HepG2 (cell line): ENCODE data around the gene SEMA3C. TPM values are rescaled to one million over a fixed set of nuclear protein-coding genes. Genes with fewer than 3 reads are reported as not detected.
A peak's percentile ranks its signal among the peaks of the same experiment; 100 is the strongest.

Experiments used
- ATAC-seq: fragments of 200-7000 bp; cut with Tn5 transposase; 3 replicates; pipeline ENCODE4 v1.9.1; 2020; ENCODE audit warnings: mild to moderate bottlenecking, moderate library complexity
- BruUV-seq: library from RNA; stranded (reverse); fragments of 400-500 nt; replicated peaks from 2 replicates; lab custom pipeline; 2021; lab: Mats Ljungman, UMichigan
- CTCF ChIA-PET: fragments of 300-600 bp; formaldehyde crosslinking; extraction: SDS; loops from one replicate; lab custom pipeline; 2021; ENCODE audit warnings: low total read pairs, inconsistent platforms, low intra/inter-chr PET ratio; lab: Yijun Ruan, JAX
- POLR2A ChIA-PET: fragments of 350-600 bp; sonication (Branson Sonifier 250); formaldehyde crosslinking; loops from one replicate; lab custom pipeline; 2020; ENCODE audit warnings: antibody characterized with exemption, inconsistent platforms; lab: Yijun Ruan, JAX
- DNase-seq: peaks from one replicate; pipeline ENCODE4 v3.0.0-alpha.2; 2015; ENCODE audit warnings: low spot score
- FAIRE-seq: peaks from 3 replicates; lab custom pipeline; 2011; peaks lifted over from hg19 to GRCh38; lab: Jason Lieb, UNC
- H2AFZ ChIP-seq: one replicate; pipeline ENCODE4 v1.6.1; 2011; ENCODE audit warnings: low read length, inconsistent platforms
- H3K27ac ChIP-seq: fragments of 300-600 bp; 3 replicates; pipeline ENCODE4 v1.8.0; 2011; ENCODE audit warnings: mixed run types, mild to moderate bottlenecking, mixed read lengths, low read length, inconsistent platforms; ENCODE audit not compliant: insufficient read depth; ENCODE audit errors: extremely low read length
- H3K27me3 ChIP-seq, 2 experiments: fragments of 200-600 bp in 1 of 2; 2 replicates in 1 of 2; 3 replicates in 1 of 2; pipeline versions ENCODE4 v1.6.0 to v1.8.0; 2011; ENCODE audit warnings: low read length in 2 of 2, mild to moderate bottlenecking in 2 of 2, moderate library complexity in 2 of 2, inconsistent platforms in 1 of 2; ENCODE audit not compliant: insufficient read depth in 2 of 2, control insufficient read depth in 1 of 2
- H3K36me3 ChIP-seq, 2 experiments: fragments of 200-600 bp in 1 of 2; replicated peaks in 1 of 2; 2 replicates in 1 of 2; 3 replicates in 1 of 2; pipeline versions ENCODE4 v1.5.1 to v1.8.0; 2011; ENCODE audit warnings: low read length in 2 of 2, inconsistent platforms in 1 of 2; ENCODE audit not compliant: insufficient read depth in 2 of 2, control insufficient read depth in 1 of 2
- H3K4me1 ChIP-seq: 2 replicates; pipeline ENCODE4 v1.5.1; 2012; ENCODE audit warnings: low read length, inconsistent platforms; ENCODE audit not compliant: insufficient read depth
- H3K4me2 ChIP-seq: 2 replicates; pipeline ENCODE4 v1.6.0; 2011; ENCODE audit warnings: low read depth, low read length, inconsistent platforms
- H3K4me3 ChIP-seq, 3 experiments: fragments of 200-600 bp in 1 of 3; sonication (generic), shearing (Covaris generic) in 1 of 3; replicated peaks in 1 of 3; 2 replicates each; pipeline ENCODE4 v1.5.1; 2011 to 2016; ENCODE audit warnings: low read length in 3 of 3, inconsistent platforms in 2 of 3, low read depth in 2 of 3, mild to moderate bottlenecking in 2 of 3, control low read depth in 1 of 3, mixed read lengths in 1 of 3; ENCODE audit not compliant: insufficient read depth in 1 of 3
- H3K79me2 ChIP-seq: one replicate; pipeline ENCODE4 v1.6.1; 2011; ENCODE audit warnings: low read length, inconsistent platforms; ENCODE audit not compliant: insufficient read depth
- H3K9ac ChIP-seq: 2 replicates; pipeline ENCODE4 v1.6.0; 2011; ENCODE audit warnings: mild to moderate bottlenecking, low read depth, low read length, inconsistent platforms; ENCODE audit not compliant: insufficient read depth
- H3K9me3 ChIP-seq: 2 replicates; pipeline ENCODE4 v1.5.1; 2012; ENCODE audit warnings: mild to moderate bottlenecking, low read length
- H4K20me1 ChIP-seq: 2 replicates; pipeline ENCODE4 v1.6.0; 2011; ENCODE audit warnings: inconsistent platforms, mild to moderate bottlenecking, low read length, moderate library complexity; ENCODE audit not compliant: insufficient read depth
- ATAD3A ChIP-seq: sonication (generic); formaldehyde crosslinking; IDR thresholded peaks from 2 replicates; pipeline ENCODE4 v1.4.0; 2020; ENCODE audit warnings: missing genetic modification reagents
- HIC2 ChIP-seq: sonication (generic); formaldehyde crosslinking; IDR thresholded peaks from 2 replicates; pipeline ENCODE4 v1.9.0; 2022; ENCODE audit warnings: low read depth, missing genetic modification reagents
- JUNB ChIP-seq: sonication (generic); formaldehyde crosslinking; IDR thresholded peaks from 2 replicates; pipeline ENCODE4 v1.8.0; 2022; ENCODE audit warnings: missing genetic modification reagents, mild to moderate bottlenecking, borderline replicate concordance
- KDM3A ChIP-seq: IDR thresholded peaks from 2 replicates; pipeline ENCODE4 v1.6.1; 2018; ENCODE audit warnings: low read depth, missing compliant biosample characterization
- NKX3-1 ChIP-seq: sonication (generic); formaldehyde crosslinking; IDR thresholded peaks from 2 replicates; pipeline ENCODE4 v1.5.0; 2020; ENCODE audit warnings: missing genetic modification reagents
- PITX1 ChIP-seq: sonication (generic); formaldehyde crosslinking; IDR thresholded peaks from 2 replicates; pipeline ENCODE4 v1.5.1; 2020; ENCODE audit warnings: mild to moderate bottlenecking, missing genetic modification reagents
- SIX1 ChIP-seq: sonication (generic); formaldehyde crosslinking; IDR thresholded peaks from 2 replicates; pipeline ENCODE4 v1.4.0; 2020; ENCODE audit warnings: missing genetic modification reagents, borderline replicate concordance
- SMAD9 ChIP-seq: sonication (generic); formaldehyde crosslinking; IDR thresholded peaks from 2 replicates; pipeline ENCODE4 v1.5.1; 2020; ENCODE audit warnings: mild to moderate bottlenecking, missing genetic modification reagents
- SPEN ChIP-seq: sonication (generic); formaldehyde crosslinking; IDR thresholded peaks from 2 replicates; pipeline ENCODE4 v1.5.1; 2020; ENCODE audit warnings: low read depth, mild to moderate bottlenecking, missing genetic modification reagents
- TRAFD1 ChIP-seq: sonication (generic); formaldehyde crosslinking; IDR thresholded peaks from 2 replicates; pipeline ENCODE4 v1.5.1; 2020; ENCODE audit warnings: missing genetic modification reagents, mild to moderate bottlenecking, borderline replicate concordance
- WGBS: methylation state at CpG from one replicate; pipeline ENCODE4 v1.1.6; 2017; ENCODE audit warnings: low lambda C conversion rate; 5-methylcytosine and 5-hydroxymethylcytosine counted together
- in situ Hi-C: cut with HindIII; loops from 2 replicates; pipeline ENCODE4 v1.10.0; 2017; ENCODE audit warnings: low pct_unique_long_range_greater_than_20kb; ENCODE audit not compliant: extremely low pct_ligation_motif_present
- intact Hi-C: fragments of 100-400 bp; cut with micrococcal nuclease; formaldehyde crosslinking; loops from one replicate; pipeline ENCODE4 v1.10.0; 2022; ENCODE audit not compliant: unreplicated experiment
- polyA plus RNA-seq, 8 experiments: library from polyadenylated mRNA; depleted of rRNA in 3 of 8; stranded (reverse) in 7 of 8; unstranded in 1 of 8; fragments of >200 nt; fragmentation: Illumina TruSeq in 4 of 8; extraction: Trizol in 4 of 8; gene quantifications; 2 replicates each; pipeline versions ENCODE4 v1.2.1 to v1.2.3, GENCODE V29; 2011 to 2016; ENCODE audit warnings: low read depth in 4 of 8, missing spikeins in 1 of 8, mixed read lengths in 1 of 8; ENCODE audit not compliant: insufficient read depth in 1 of 8
- total RNA-seq, 5 experiments: library from RNA; depleted of rRNA; stranded (reverse); fragments of >200 nt; fragmentation: Illumina TruSeq; extraction: Trizol; gene quantifications; 2 replicates each; pipeline ENCODE4 v1.2.3, GENCODE V29; 2016; ENCODE audit warnings: low read depth in 1 of 5
- TF ChIP-seq, protein P1 (sequence below): sonication (generic); formaldehyde crosslinking; IDR thresholded peaks from 2 replicates; pipeline ENCODE4 v1.4.0; 2020; ENCODE audit warnings: mild to moderate bottlenecking, missing genetic modification reagents
- TF ChIP-seq, protein P2 (sequence below): sonication (generic); formaldehyde crosslinking; IDR thresholded peaks from 2 replicates; pipeline ENCODE4 v1.5.1; 2020; ENCODE audit warnings: missing genetic modification reagents, mild to moderate bottlenecking, borderline replicate concordance
- TF ChIP-seq, protein P3 (sequence below): sonication (generic); formaldehyde crosslinking; IDR thresholded peaks from 2 replicates; pipeline ENCODE4 v1.5.0; 2020; ENCODE audit warnings: mild to moderate bottlenecking, missing genetic modification reagents

Gene SEMA3C
- total and polyA plus RNA-seq, 2 of the 13 experiments (the other 11 are each of a cell fraction or from before 2014, with no cell fraction given) = 0.05 to 0.13 TPM

DNA sequence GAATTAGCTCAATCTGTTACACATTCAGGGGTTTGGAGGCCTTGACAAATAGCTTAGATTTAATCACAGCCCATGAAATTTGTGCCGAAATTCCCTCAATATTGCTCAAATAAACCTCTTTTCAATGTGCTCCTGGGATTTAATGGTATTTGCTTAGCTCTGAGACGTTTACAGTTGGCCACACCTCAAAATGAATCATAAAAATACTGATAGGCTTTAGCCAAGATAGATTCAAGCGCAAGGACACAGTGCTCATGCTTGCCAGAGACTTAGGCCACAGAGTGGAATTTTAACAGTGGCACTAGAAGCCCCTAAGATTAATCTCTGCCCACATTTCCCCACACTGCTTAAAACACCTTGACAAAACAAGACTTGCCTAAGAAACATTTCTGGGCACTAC lies 2.3 kb upstream of the SEMA3C start (continued):
- no peak for TF ChIP-seq SMAD9 (CRISPR knock-in tag)
- TF ChIP-seq, protein P1, sequence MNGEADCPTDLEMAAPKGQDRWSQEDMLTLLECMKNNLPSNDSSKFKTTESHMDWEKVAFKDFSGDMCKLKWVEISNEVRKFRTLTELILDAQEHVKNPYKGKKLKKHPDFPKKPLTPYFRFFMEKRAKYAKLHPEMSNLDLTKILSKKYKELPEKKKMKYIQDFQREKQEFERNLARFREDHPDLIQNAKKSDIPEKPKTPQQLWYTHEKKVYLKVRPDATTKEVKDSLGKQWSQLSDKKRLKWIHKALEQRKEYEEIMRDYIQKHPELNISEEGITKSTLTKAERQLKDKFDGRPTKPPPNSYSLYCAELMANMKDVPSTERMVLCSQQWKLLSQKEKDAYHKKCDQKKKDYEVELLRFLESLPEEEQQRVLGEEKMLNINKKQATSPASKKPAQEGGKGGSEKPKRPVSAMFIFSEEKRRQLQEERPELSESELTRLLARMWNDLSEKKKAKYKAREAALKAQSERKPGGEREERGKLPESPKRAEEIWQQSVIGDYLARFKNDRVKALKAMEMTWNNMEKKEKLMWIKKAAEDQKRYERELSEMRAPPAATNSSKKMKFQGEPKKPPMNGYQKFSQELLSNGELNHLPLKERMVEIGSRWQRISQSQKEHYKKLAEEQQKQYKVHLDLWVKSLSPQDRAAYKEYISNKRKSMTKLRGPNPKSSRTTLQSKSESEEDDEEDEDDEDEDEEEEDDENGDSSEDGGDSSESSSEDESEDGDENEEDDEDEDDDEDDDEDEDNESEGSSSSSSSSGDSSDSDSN (CRISPR knock-in tag) = no peak
- TF ChIP-seq TRAFD1 = no peak
- no peak for TF ChIP-seq KDM3A (CRISPR knock-in tag)
- no peak for TF ChIP-seq SIX1

DNA sequence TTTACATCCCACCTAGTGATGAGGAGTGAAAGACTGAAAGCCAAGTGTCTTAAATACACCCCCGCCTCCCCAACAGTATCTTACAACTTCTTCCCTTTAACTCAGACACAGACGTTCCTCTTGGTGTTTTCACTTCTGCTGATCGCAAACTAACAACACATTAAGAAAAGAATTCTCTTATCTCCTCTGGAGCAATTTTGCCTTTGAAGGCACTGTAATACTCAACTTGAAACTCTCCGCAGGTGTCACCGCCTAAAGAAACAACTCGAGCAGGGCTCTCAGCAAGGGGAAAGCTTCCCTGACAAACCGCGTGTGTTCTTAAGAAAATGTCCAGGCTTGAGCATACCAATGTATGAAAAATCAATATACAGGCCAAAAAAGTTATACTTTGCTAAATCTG lies 452 bp downstream of the SEMA3C start:
- Histone ChIP-seq H4K20me1 (no peaks in the 10 kb centered on the region), H3K4me2 (peak overlapping the region; percentile 81), H3K79me2 (no peaks in the 10 kb centered on the region), H3K27ac (no peak overlapping the region), H2AFZ (no peak overlapping the region), H3K27me3 (peaks cover 0 to 10% of the 10 kb centered on the region in 2 experiments; a peak in 2 of 5 replicates), H3K36me3 (no peaks in the 10 kb centered on the region), H3K9ac (no peak overlapping the region; the same call in 1 of the 2 replicates), H3K4me3 (peak overlapping the region; percentile 35 to 49 (median 35); a peak in 5 of 6 replicates), H3K4me1 (peaks cover 23% of the 10 kb centered on the region), H3K9me3 (no peaks in the 10 kb centered on the region)
- intact Hi-C loops (loop anchor here (5.0 kb wide), 1 partner anchor 529 kb away; no protein-coding TSS in a partner anchor), in situ Hi-C loops (loop anchor here (25.0 kb wide), 1 partner anchor 544 kb away; no protein-coding TSS in a partner anchor)
- FAIRE-seq = no peak
- DNase-seq = no peak
- ATAC-seq = no peak
- WGBS = 12% methylated on average over 8 of the region's 8 CpGs
- no TSS peak for BruUV-seq
- POLR2A ChIA-PET = no interaction called here
- CTCF ChIA-PET = no interaction called here
- TF ChIP-seq SPEN (CRISPR knock-in tag) = no peak
- no peak for TF ChIP-seq HIC2 (CRISPR knock-in tag)
- no peak for TF ChIP-seq JUNB (CRISPR knock-in tag)
- TF ChIP-seq, protein P2, sequence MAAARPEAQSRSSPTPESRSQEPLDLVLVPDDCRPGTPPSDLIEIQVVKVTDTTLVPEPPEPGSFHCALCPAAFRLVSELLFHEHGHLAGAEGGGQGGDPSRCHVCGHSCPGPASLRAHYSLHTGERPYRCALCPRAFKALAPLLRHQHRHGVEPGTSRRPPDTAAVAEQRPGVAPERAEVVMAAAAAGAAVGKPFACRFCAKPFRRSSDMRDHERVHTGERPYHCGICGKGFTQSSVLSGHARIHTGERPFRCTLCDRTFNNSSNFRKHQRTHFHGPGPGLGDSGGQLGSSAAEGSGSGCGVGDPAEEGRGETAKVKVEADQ (CRISPR knock-in tag) = no peak
- TF ChIP-seq PITX1 = no peak
- TF ChIP-seq, protein P3, sequence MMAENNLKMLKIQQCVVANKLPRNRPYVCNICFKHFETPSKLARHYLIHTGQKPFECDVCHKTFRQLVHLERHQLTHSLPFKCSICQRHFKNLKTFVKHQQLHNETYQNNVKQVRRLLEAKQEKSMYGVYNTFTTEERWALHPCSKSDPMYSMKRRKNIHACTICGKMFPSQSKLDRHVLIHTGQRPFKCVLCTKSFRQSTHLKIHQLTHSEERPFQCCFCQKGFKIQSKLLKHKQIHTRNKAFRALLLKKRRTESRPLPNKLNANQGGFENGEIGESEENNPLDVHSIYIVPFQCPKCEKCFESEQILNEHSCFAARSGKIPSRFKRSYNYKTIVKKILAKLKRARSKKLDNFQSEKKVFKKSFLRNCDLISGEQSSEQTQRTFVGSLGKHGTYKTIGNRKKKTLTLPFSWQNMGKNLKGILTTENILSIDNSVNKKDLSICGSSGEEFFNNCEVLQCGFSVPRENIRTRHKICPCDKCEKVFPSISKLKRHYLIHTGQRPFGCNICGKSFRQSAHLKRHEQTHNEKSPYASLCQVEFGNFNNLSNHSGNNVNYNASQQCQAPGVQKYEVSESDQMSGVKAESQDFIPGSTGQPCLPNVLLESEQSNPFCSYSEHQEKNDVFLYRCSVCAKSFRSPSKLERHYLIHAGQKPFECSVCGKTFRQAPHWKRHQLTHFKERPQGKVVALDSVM (CRISPR knock-in tag) = no peak
- no peak for TF ChIP-seq NKX3-1 (CRISPR knock-in tag)
- TF ChIP-seq ATAD3A (CRISPR knock-in tag) = no peak
